NAMALWA (cell line): ENCODE measurements around the gene GSTA5.
"Not testable (repeated sequence)": the region's sequence is repeated elsewhere in the genome, so short reads cannot be mapped to it uniquely, and the experiment has no call there.

Source experiments
- DNase-seq: peaks from one replicate; pipeline ENCODE4 v3.0.0-alpha.2; 2015; ENCODE audit warnings: low spot score

The GSTA5 gene

DNA sequence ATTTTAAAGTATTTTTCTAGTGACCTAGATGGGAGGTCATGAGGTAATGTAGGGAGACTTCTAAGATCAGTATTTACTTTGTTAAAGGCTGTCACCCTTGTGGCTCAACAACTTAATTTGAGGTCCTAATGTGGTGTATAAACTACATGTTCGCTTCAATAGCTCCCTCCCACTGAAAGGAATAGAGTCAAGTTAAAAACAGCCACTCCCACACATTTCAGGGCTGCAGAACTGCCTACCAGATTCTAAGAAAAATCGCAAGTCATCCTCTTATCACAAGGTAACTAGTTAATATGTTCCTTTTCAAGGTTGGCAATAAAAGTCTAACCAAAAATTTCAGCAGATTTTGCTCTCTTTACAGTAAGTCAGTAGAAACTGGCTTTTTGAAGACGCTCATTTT is 52.1 kb downstream of the GSTA5 start:
- no peak for DNase-seq

DNA sequence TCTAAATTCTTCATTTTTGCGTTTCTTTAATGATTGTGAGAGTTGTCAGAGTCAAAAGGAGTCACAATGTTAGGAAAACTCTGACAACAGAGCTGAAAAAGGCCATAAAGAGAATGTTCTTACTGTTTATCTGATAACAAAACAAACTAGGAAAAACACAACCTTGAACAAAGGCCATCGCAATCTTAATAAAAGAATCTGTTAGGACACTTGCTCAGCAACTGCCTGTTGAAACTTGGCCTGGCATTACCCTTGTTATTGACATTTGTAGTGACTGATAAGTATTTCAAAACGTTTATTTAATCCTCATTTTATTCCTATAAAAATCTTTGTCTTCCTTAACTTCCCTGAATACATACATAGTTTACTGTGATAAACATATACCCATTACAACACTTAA is 52.7 kb downstream of the GSTA5 start:
- no peak for DNase-seq

GRCh38 chr6:52786249-52786956 is 54.2 kb downstream of the GSTA5 start:
- no peak for DNase-seq

DNA sequence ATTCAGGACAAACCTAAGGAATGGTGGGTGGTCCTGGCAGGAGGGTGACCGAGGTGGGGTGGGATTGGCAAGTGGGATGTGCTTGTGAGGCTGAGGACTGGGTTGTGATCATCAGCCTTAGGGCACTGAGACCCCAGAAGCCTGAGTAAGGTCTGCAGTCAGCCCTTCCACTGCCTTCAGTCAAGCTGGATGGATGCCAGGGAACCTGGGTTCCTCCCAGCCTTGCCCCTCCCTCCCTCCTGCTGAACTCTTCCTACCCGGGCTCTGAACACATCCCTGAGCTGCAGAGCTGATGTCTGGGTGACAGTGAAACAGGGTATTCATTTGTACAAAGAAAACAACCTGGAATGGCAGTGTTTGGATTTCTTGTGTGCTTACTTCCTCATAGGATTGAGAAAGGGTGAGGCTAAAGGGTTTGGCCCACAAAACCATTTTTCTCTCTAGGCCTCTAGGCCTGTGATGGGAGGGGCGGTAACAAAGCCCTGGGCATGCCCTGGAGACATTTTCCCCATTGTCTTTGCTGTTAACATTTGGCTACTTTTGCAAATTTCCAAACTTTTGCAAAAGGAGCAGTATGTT is 57.8 kb downstream of the GSTA5 start:
- not testable (repeated sequence) for DNase-seq

GRCh38 chr6:52782209-52782608 is 58.4 kb downstream of the GSTA5 start:
- not testable (repeated sequence) for DNase-seq
